H9 (cell line): ENCODE results near the gene TAF15. TPM values are rescaled to one million over a fixed set of nuclear protein-coding genes. Genes with fewer than 3 reads are reported as not detected.

ENCODE experiments used
- DNase-seq: peaks from one replicate; pipeline ENCODE4 v3.0.0-alpha.2; 2017
- H2AFZ ChIP-seq: one replicate; pipeline ENCODE4 v1.6.1; 2013; ENCODE audit warnings: mild to moderate bottlenecking, low read length, control low read depth, moderate library complexity
- H2AK5ac ChIP-seq: 2 replicates; pipeline ENCODE4 v1.6.1; 2013; ENCODE audit warnings: low read length, control low read depth, mixed read lengths; ENCODE audit not compliant: insufficient read length
- H2BK120ac ChIP-seq: one replicate; pipeline ENCODE4 v1.6.1; 2013; ENCODE audit warnings: low read depth, mild to moderate bottlenecking, low read length, control low read depth, inconsistent platforms; ENCODE audit not compliant: poor library complexity, severe bottlenecking
- H2BK12ac ChIP-seq: 2 replicates; pipeline ENCODE4 v1.6.1; 2013; ENCODE audit warnings: low read length, control low read depth, mixed read lengths, low read depth; ENCODE audit not compliant: insufficient read length
- H2BK15ac ChIP-seq: 2 replicates; pipeline ENCODE4 v1.6.1; 2013; ENCODE audit warnings: low read depth, low read length, control low read depth
- H2BK20ac ChIP-seq: one replicate; pipeline ENCODE4 v1.6.1; 2013; ENCODE audit warnings: low read depth, mild to moderate bottlenecking, low read length, control low read depth, inconsistent platforms; ENCODE audit not compliant: poor library complexity, severe bottlenecking
- H2BK5ac ChIP-seq: 2 replicates; pipeline ENCODE4 v1.6.1; 2013; ENCODE audit warnings: low read length, control low read depth, mixed read lengths; ENCODE audit not compliant: insufficient read length
- H3K14ac ChIP-seq: 2 replicates; pipeline ENCODE4 v1.6.1; 2013; ENCODE audit warnings: low read length, control low read depth; ENCODE audit not compliant: insufficient read depth
- H3K18ac ChIP-seq: 2 replicates; pipeline ENCODE4 v1.6.1; 2013; ENCODE audit warnings: low read depth, mild to moderate bottlenecking, mixed read lengths, low read length, control low read depth; ENCODE audit not compliant: insufficient read length
- H3K23ac ChIP-seq: 2 replicates; pipeline ENCODE4 v1.6.1; 2013; ENCODE audit warnings: low read length, control low read depth, mixed read lengths, low read depth; ENCODE audit not compliant: insufficient read length
- H3K23me2 ChIP-seq: 2 replicates; pipeline ENCODE4 v1.6.1; 2013; ENCODE audit warnings: low read depth, mild to moderate bottlenecking, mixed read lengths, low read length, control low read depth; ENCODE audit not compliant: insufficient read length, poor library complexity, severe bottlenecking
- H3K27ac ChIP-seq: 2 replicates; pipeline ENCODE4 v1.5.1; 2013; ENCODE audit warnings: low read length, control low read depth, mixed read lengths, low read depth; ENCODE audit not compliant: insufficient read length
- H3K27me3 ChIP-seq: 2 replicates; pipeline ENCODE4 v1.6.1; 2013; ENCODE audit warnings: low read length, control low read depth, inconsistent platforms; ENCODE audit not compliant: insufficient read depth
- H3K4ac ChIP-seq: 2 replicates; pipeline ENCODE4 v1.6.1; 2013; ENCODE audit warnings: low read depth, mild to moderate bottlenecking, control low read depth, inconsistent platforms, low read length, moderate library complexity
- H3K4me1 ChIP-seq: 2 replicates; pipeline ENCODE4 v1.6.1; 2013; ENCODE audit warnings: low read length, control low read depth, inconsistent platforms; ENCODE audit not compliant: insufficient read depth
- H3K4me2 ChIP-seq: 2 replicates; pipeline ENCODE4 v1.6.1; 2013; ENCODE audit warnings: low read length, control low read depth, mixed read lengths; ENCODE audit not compliant: insufficient read length, insufficient read depth
- H3K56ac ChIP-seq: 2 replicates; pipeline ENCODE4 v1.6.1; 2013; ENCODE audit warnings: low read depth, mild to moderate bottlenecking, mixed read lengths, low read length, control low read depth; ENCODE audit not compliant: insufficient read length
- H3K79me1 ChIP-seq: 2 replicates; pipeline ENCODE4 v1.6.1; 2013; ENCODE audit warnings: low read depth, mild to moderate bottlenecking, moderate library complexity, low read length, control low read depth, inconsistent platforms; ENCODE audit not compliant: insufficient read depth, poor library complexity, severe bottlenecking
- H3K79me2 ChIP-seq: 2 replicates; pipeline ENCODE4 v1.6.1; 2013; ENCODE audit warnings: low read length, control low read depth, inconsistent platforms; ENCODE audit not compliant: insufficient read depth
- H3K9ac ChIP-seq: 2 replicates; pipeline ENCODE4 v1.6.1; 2013; ENCODE audit warnings: low read length, control low read depth, mixed read lengths; ENCODE audit not compliant: insufficient read length; ENCODE audit errors: extremely low read depth
- H3K9me3 ChIP-seq: one replicate; pipeline ENCODE4 v1.6.1; 2013; ENCODE audit warnings: low read depth, low read length, inconsistent platforms; ENCODE audit not compliant: control insufficient read depth
- H3T11ph ChIP-seq: one replicate; pipeline ENCODE4 v1.6.1; 2013; ENCODE audit warnings: mild to moderate bottlenecking, low read length, control low read depth, inconsistent platforms
- H4K20me1 ChIP-seq: one replicate; pipeline ENCODE4 v1.6.1; 2013; ENCODE audit not compliant: control insufficient read depth, insufficient read length, insufficient read depth
- H4K5ac ChIP-seq: 2 replicates; pipeline ENCODE4 v1.6.1; 2013; ENCODE audit warnings: low read depth, mild to moderate bottlenecking, mixed read lengths, low read length, control low read depth; ENCODE audit not compliant: insufficient read length
- H4K8ac ChIP-seq: replicated peaks from 2 replicates; pipeline ENCODE4 v1.6.1; 2013; ENCODE audit warnings: low read length, control low read depth, mixed read lengths, low read depth; ENCODE audit not compliant: insufficient read length
- H4K91ac ChIP-seq: 2 replicates; pipeline ENCODE4 v1.6.1; 2013; ENCODE audit warnings: low read depth, mild to moderate bottlenecking, moderate library complexity, mixed read lengths, low read length, control low read depth; ENCODE audit not compliant: insufficient read length
- H3K27ac Mint-ChIP-seq, 3 experiments: 2 replicates in 2 of 3; 3 replicates in 1 of 3; pipeline ENCODE4 v1.8.0; 2020 to 2021; ENCODE audit warnings: mixed read lengths in 3 of 3, mild to moderate bottlenecking in 1 of 3, moderate library complexity in 1 of 3
- H3K27me3 Mint-ChIP-seq: 2 replicates; pipeline ENCODE4 v1.8.0; 2021; ENCODE audit warnings: low read depth, mild to moderate bottlenecking, moderate library complexity, mixed read lengths
- H3K36me3 Mint-ChIP-seq, 3 experiments: 2 replicates in 2 of 3; 3 replicates in 1 of 3; pipeline ENCODE4 v1.8.0; 2020 to 2021; ENCODE audit warnings: low read depth in 3 of 3, mixed read lengths in 3 of 3; ENCODE audit not compliant: insufficient read depth in 1 of 3
- H3K4me1 Mint-ChIP-seq, 2 experiments: 2 replicates each; pipeline ENCODE4 v1.8.0; 2020; ENCODE audit warnings: mixed read lengths in 2 of 2
- H3K4me3 Mint-ChIP-seq, 2 experiments: 2 replicates in 1 of 2; 3 replicates in 1 of 2; pipeline ENCODE4 v1.8.0; 2020 to 2021; ENCODE audit warnings: mild to moderate bottlenecking in 2 of 2, mixed read lengths in 2 of 2, moderate library complexity in 1 of 2
- H3K9me3 Mint-ChIP-seq, 2 experiments: 2 replicates in 1 of 2; 3 replicates in 1 of 2; pipeline ENCODE4 v1.8.0; 2020; ENCODE audit warnings: mild to moderate bottlenecking in 2 of 2, mixed read lengths in 2 of 2, moderate library complexity in 1 of 2
- WGBS: extraction: QIAGEN DNeasy Blood & Tissue Kit; methylation state at CpG from one replicate; pipeline ENCODE4 v1.1.7; 2013; ENCODE audit warnings: missing lambda C conversion rate, low lambda C conversion rate, mixed read lengths; ENCODE audit not compliant: insufficient read length; ENCODE audit errors: extremely low coverage; 5-methylcytosine and 5-hydroxymethylcytosine counted together
- total RNA-seq: library from RNA; stranded (reverse); gene quantifications from 2 replicates; pipeline ENCODE4 v1.2.1, GENCODE V29; 2021
- TF ChIP-seq, protein P1 (sequence below): fragments of 200-600 bp; sonication (generic); conservative IDR thresholded peaks from 3 replicates; pipeline ENCODE4 v1.8.0; 2021; ENCODE audit warnings: antibody characterized with exemption, mild to moderate bottlenecking

The TAF15 gene
- total RNA-seq, 1 experiment from 2014 or later: 304 TPM

DNA sequence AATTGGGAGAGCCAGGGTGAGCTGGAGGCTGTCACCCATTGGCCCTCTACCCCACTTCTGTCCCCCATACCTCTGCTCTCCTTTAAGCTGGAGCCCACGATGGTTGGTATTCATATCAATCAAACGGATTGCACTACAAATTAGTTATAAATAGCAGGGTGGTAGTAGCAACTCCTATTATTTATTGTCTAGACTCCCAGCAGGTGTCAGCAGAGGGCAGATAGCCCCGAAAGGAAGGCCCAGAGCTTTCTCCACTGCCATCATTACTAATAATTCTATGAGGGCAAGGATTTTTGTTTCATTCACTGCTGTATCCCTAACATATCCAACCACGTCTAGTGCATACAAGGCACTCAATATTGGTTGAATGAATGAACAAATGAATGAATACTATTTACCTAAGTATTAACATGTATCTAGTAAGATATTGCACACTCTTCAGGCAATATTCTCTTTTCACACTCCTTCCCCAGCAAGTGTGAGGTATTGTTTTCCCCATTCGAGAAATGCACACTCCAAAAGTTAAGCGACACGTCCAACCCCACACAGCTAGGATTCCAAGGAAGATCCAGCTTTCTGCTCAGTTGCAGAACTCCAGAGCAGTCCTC is 42.3 kb upstream of the TAF15 start:
- Mint-ChIP-seq H3K36me3 (no peaks in the 10 kb centered on the region; a peak in 2 of 7 replicates), H3K4me3 (no peak overlapping the region), H3K4me1 (peaks cover 17 to 21% of the 10 kb centered on the region in 2 experiments), H3K27me3 (peaks cover 24% of the 10 kb centered on the region), H3K9me3 (no peaks in the 10 kb centered on the region; a peak in 3 of 5 replicates), H3K27ac (no peak overlapping the region)
- no peak overlapping the region for H2BK12ac ChIP-seq
- H3K4ac ChIP-seq: no peak overlapping the region
- no peak for DNase-seq
- no peak overlapping the region for H4K91ac ChIP-seq
- no peak overlapping the region for H2BK15ac ChIP-seq
- H3K9ac ChIP-seq: no peak overlapping the region
- no peak overlapping the region for H4K5ac ChIP-seq
- H3K23me2 ChIP-seq: peaks cover 5% of the 10 kb centered on the region
- H3K14ac ChIP-seq: no peak overlapping the region
- no peaks in the 10 kb centered on the region for H3K79me1 ChIP-seq
- TF ChIP-seq, protein P1, sequence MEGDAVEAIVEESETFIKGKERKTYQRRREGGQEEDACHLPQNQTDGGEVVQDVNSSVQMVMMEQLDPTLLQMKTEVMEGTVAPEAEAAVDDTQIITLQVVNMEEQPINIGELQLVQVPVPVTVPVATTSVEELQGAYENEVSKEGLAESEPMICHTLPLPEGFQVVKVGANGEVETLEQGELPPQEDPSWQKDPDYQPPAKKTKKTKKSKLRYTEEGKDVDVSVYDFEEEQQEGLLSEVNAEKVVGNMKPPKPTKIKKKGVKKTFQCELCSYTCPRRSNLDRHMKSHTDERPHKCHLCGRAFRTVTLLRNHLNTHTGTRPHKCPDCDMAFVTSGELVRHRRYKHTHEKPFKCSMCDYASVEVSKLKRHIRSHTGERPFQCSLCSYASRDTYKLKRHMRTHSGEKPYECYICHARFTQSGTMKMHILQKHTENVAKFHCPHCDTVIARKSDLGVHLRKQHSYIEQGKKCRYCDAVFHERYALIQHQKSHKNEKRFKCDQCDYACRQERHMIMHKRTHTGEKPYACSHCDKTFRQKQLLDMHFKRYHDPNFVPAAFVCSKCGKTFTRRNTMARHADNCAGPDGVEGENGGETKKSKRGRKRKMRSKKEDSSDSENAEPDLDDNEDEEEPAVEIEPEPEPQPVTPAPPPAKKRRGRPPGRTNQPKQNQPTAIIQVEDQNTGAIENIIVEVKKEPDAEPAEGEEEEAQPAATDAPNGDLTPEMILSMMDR: peak; percentile 51; the same call in 2 of the 3 replicates
- H2BK5ac ChIP-seq: no peak overlapping the region
- H2BK20ac ChIP-seq: no peak overlapping the region
- H4K20me1 ChIP-seq: no peaks in the 10 kb centered on the region
- H3K4me1 ChIP-seq: peaks cover 1% of the 10 kb centered on the region; the same call in 1 of the 2 replicates
- no peaks in the 10 kb centered on the region for H3K9me3 ChIP-seq
- no peak overlapping the region for H2BK120ac ChIP-seq
- H3K56ac ChIP-seq: no peak overlapping the region
- H2AFZ ChIP-seq: no peak overlapping the region
- no peak overlapping the region for H2AK5ac ChIP-seq
- H3K23ac ChIP-seq: no peak overlapping the region
- no peak overlapping the region for H3K4me2 ChIP-seq
- peaks cover 2% of the 10 kb centered on the region; the same call in 1 of the 2 replicates for H3K27me3 ChIP-seq
- no peak overlapping the region for H3T11ph ChIP-seq
- no peak overlapping the region for H3K18ac ChIP-seq
- no CpG with 5 or more reads among the region's 7 CpGs for WGBS
- H3K79me2 ChIP-seq: no peaks in the 10 kb centered on the region
- H3K27ac ChIP-seq: no peak overlapping the region
- no peak overlapping the region for H4K8ac ChIP-seq
